ENCODE measurements around the gene HMGN4.
"Not testable (repeated sequence)": the region's sequence is repeated elsewhere in the genome, so short reads cannot be mapped to it uniquely, and the experiment has no call there.

Gene HMGN4

DNA sequence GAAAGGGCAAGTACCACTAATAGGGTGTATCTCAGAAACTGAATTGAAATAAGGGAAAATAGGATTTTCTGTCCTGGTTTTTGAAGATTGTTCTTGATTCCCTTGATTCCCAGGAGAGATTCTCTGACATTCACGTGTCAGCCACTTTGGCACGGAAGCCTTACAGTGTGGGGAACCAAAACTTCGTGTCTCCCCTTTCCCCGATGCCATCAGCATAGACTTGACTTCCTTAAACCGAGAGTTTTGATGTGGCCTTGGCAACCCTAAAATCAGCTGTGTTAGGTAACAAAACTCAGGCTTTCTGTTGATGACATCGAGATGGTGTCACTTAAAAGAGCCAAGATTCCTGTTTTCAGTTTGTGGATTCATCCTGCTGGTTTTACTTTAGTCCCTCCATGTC, 7.5 kb downstream of the HMGN4 start:
- H3K9ac ChIP-seq (ENCODE audit: low read length in 5 of 5): no peak overlapping the region
- peaks cover 0 to 8% (median 7%) of the 10 kb centered on the region in 5 donors for H3K4me1 ChIP-seq (ENCODE audit: control insufficient read depth in 5 of 5, insufficient read depth in 5 of 5, low read length in 5 of 5)
- no peak overlapping the region for H3K27ac ChIP-seq (ENCODE audit: low read depth, low read length)
- no peaks in the 10 kb centered on the region for H3K9me3 ChIP-seq (ENCODE audit: control insufficient read depth in 5 of 5, low read length in 5 of 5)
- no peaks in the 10 kb centered on the region for H3K27me3 ChIP-seq (ENCODE audit: control insufficient read depth in 5 of 5, insufficient read depth in 4 of 5, low read length in 5 of 5)
- H3K36me3 ChIP-seq (ENCODE audit: control insufficient read depth in 5 of 5, insufficient read depth in 5 of 5, low read length in 5 of 5): peaks cover 10 to 25% (median 13%) of the 10 kb centered on the region in 5 donors
- H3K4me3 ChIP-seq (ENCODE audit: low read depth in 1 of 5, low read length in 5 of 5): no peak overlapping the region

DNA sequence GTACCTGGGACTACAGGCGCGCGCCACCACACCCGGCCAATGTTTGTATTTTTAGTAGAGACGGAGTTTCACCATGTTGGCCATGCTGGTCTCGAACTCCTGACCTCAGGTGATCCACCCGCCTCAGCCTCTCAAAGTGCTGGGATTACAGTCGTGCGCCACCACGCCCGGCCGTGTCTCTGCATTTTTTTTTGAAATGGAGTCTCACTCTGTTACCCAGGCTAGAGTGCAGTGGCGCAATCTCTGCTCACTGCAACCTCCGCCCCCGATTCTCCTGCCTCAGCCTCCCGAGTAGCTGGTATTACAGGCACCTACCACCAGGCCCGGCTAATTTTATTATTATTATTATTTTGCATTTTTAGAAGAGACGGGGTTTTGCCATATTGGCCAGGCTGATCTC, 9.2 kb downstream of the HMGN4 start:
- H3K4me1 ChIP-seq (ENCODE audit: control insufficient read depth in 5 of 5, insufficient read depth in 5 of 5, low read length in 5 of 5); H3K27me3 ChIP-seq (ENCODE audit: control insufficient read depth in 5 of 5, insufficient read depth in 4 of 5, low read length in 5 of 5); H3K27ac ChIP-seq (ENCODE audit: low read depth, low read length); H3K9ac ChIP-seq (ENCODE audit: low read length in 5 of 5); H3K9me3 ChIP-seq (ENCODE audit: control insufficient read depth in 5 of 5, low read length in 5 of 5); H3K4me3 ChIP-seq (ENCODE audit: low read depth in 1 of 5, low read length in 5 of 5): not testable (repeated sequence)
- peaks cover 10 to 25% (median 13%) of the 10 kb centered on the region in 5 donors for H3K36me3 ChIP-seq (ENCODE audit: control insufficient read depth in 5 of 5, insufficient read depth in 5 of 5, low read length in 5 of 5)

DNA sequence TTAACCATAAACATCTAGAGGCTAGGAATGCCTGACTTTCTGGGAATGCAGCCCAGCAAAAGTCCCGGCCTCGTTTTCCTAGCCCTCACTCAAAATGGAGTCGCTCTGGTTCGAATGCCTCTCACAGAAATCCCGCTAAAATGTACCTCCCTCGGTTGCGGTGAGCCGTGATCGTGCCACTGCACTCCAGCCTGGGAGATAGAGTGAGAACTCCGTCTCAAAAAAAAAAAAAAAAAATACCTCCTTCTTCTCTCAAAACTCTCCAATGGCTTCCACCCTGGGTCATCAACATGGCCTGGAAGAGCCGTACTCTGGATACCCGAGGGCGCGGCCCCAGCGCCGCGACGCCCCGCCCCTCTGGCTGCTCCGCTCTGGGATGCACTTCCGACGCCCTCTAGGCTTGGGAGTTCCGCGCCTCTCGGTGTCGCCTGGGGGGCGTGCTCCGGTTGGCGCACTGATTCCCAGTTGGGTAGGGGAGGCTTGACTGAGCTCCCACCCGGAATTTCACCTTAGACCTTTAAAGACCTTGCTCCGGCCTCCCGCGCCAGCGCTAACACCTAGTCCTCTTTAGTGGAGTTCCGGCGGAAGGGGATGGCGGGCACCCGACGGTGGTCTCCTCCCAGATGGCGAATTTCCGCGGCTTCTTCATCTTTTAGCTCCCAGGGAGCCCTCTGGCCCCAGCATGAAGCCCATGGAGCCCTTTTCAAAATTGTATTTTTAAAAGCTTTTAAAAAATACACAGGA, 12.3 kb downstream of the HMGN4 start:
- H3K4me1 ChIP-seq (ENCODE audit: control insufficient read depth in 5 of 5, insufficient read depth in 5 of 5, low read length in 5 of 5): peaks cover 0 to 33% (median 27%) of the 10 kb centered on the region in 5 donors
- H3K27ac ChIP-seq (ENCODE audit: low read depth, low read length): no peak overlapping the region
- H3K9me3 ChIP-seq (ENCODE audit: control insufficient read depth in 5 of 5, low read length in 5 of 5): no peaks in the 10 kb centered on the region
- H3K9ac ChIP-seq (ENCODE audit: low read length in 5 of 5): peak overlapping the region in 1 of 5 donors; percentile 35
- H3K4me3 ChIP-seq (ENCODE audit: low read depth in 1 of 5, low read length in 5 of 5): peak overlapping the region; percentile 50 to 74 (median 68)
- H3K36me3 ChIP-seq (ENCODE audit: control insufficient read depth in 5 of 5, insufficient read depth in 5 of 5, low read length in 5 of 5): peaks cover 4 to 6% (median 5%) of the 10 kb centered on the region in 5 donors
- H3K27me3 ChIP-seq (ENCODE audit: control insufficient read depth in 5 of 5, insufficient read depth in 4 of 5, low read length in 5 of 5): no peaks in the 10 kb centered on the region

DNA sequence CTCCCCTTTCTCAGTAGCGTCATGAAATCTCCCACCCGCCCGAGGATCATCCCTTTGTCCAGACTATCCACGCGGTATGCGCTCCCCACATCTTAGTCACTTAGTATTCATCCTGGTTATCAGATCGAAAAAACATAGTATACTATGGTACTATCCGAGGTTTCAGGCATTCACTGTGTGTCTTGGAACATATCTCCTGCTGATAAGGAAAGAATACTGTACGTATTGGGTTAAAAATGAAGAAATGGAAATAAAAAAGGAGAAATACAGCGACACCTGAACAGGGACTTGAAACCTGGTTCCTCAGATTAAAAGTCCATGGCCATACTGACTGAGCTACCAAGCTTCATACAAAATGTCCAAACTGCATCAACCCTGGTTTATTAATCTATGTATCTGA, 14.0 kb downstream of the HMGN4 start:
- no peak overlapping the region for H3K4me3 ChIP-seq (ENCODE audit: low read depth in 1 of 5, low read length in 5 of 5)
- H3K27me3 ChIP-seq (ENCODE audit: control insufficient read depth in 5 of 5, insufficient read depth in 4 of 5, low read length in 5 of 5): no peaks in the 10 kb centered on the region
- H3K9ac ChIP-seq (ENCODE audit: low read length in 5 of 5): no peak overlapping the region
- H3K36me3 ChIP-seq (ENCODE audit: control insufficient read depth in 5 of 5, insufficient read depth in 5 of 5, low read length in 5 of 5): no peaks in the 10 kb centered on the region
- no peaks in the 10 kb centered on the region for H3K9me3 ChIP-seq (ENCODE audit: control insufficient read depth in 5 of 5, low read length in 5 of 5)
- H3K27ac ChIP-seq (ENCODE audit: low read depth, low read length): no peak overlapping the region
- H3K4me1 ChIP-seq (ENCODE audit: control insufficient read depth in 5 of 5, insufficient read depth in 5 of 5, low read length in 5 of 5): peaks cover 0 to 38% (median 30%) of the 10 kb centered on the region in 5 donors

DNA sequence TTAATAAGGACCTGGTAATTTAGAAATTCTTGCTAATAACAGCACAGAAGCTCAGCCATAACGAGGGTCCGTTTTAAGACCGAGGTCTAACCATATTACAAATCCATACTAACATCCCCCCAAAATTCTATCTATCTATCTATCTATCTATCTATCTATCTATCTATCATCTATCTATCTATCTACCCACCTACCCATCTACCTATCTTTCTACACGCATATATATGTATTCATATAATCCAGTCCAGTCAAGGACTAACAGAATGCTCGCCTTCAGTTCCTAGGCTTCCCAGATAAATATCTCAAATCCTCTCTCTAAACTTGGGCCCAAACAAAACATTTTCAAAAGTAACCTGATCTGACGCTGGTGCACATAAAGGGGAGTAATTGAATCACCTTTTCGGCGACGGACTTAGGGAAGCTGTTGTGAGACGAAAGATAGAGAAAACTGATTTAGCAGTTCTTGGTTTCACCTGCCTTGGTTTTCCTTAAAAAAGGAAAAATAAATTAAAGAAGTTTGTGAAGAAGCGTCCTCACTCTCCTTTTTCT, 14.5 kb downstream of the HMGN4 start:
- Histone ChIP-seq H3K4me1 (ENCODE audit: control insufficient read depth in 5 of 5, insufficient read depth in 5 of 5, low read length in 5 of 5) (peaks cover 0 to 38% (median 30%) of the 10 kb centered on the region in 5 donors), H3K9me3 (ENCODE audit: control insufficient read depth in 5 of 5, low read length in 5 of 5) (no peaks in the 10 kb centered on the region), H3K9ac (ENCODE audit: low read length in 5 of 5) (peak overlapping the region in 3 of 5 donors; percentile 8 to 35 (median 20)), H3K27me3 (ENCODE audit: control insufficient read depth in 5 of 5, insufficient read depth in 4 of 5, low read length in 5 of 5) (no peaks in the 10 kb centered on the region), H3K36me3 (ENCODE audit: control insufficient read depth in 5 of 5, insufficient read depth in 5 of 5, low read length in 5 of 5) (no peaks in the 10 kb centered on the region), H3K27ac (ENCODE audit: low read depth, low read length) (no peak overlapping the region), H3K4me3 (ENCODE audit: low read depth in 1 of 5, low read length in 5 of 5) (peak overlapping the region; percentile 46 to 94 (median 72))

DNA sequence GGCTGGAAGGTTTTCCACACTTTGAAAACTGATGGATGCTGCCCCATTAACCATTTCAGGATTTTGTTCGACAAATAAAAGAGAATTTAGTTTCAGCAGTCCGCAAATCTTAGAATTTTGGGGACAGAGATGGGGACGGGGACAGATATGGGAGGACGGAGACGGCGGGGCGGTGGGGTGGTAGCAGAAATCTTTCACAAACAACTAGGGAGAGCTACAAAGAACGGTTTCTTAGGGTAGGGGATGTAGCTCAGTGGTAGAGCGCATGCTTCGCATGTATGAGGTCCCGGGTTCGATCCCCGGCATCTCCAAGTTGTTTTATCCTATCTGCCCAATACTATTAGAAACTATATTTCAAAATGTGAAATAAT, 15.1 kb downstream of the HMGN4 start:
- H3K27ac ChIP-seq (ENCODE audit: low read depth, low read length): peak overlapping the region; percentile 39
- H3K4me1 ChIP-seq (ENCODE audit: control insufficient read depth in 5 of 5, insufficient read depth in 5 of 5, low read length in 5 of 5): peaks cover 0 to 38% (median 30%) of the 10 kb centered on the region in 5 donors
- peak overlapping the region in 4 of 5 donors; percentile 8 to 73 (median 46) for H3K9ac ChIP-seq (ENCODE audit: low read length in 5 of 5)
- no peaks in the 10 kb centered on the region for H3K36me3 ChIP-seq (ENCODE audit: control insufficient read depth in 5 of 5, insufficient read depth in 5 of 5, low read length in 5 of 5)
- no peaks in the 10 kb centered on the region for H3K9me3 ChIP-seq (ENCODE audit: control insufficient read depth in 5 of 5, low read length in 5 of 5)
- H3K27me3 ChIP-seq (ENCODE audit: control insufficient read depth in 5 of 5, insufficient read depth in 4 of 5, low read length in 5 of 5): no peaks in the 10 kb centered on the region
- H3K4me3 ChIP-seq (ENCODE audit: low read depth in 1 of 5, low read length in 5 of 5): peak overlapping the region; percentile 46 to 94 (median 72)

DNA sequence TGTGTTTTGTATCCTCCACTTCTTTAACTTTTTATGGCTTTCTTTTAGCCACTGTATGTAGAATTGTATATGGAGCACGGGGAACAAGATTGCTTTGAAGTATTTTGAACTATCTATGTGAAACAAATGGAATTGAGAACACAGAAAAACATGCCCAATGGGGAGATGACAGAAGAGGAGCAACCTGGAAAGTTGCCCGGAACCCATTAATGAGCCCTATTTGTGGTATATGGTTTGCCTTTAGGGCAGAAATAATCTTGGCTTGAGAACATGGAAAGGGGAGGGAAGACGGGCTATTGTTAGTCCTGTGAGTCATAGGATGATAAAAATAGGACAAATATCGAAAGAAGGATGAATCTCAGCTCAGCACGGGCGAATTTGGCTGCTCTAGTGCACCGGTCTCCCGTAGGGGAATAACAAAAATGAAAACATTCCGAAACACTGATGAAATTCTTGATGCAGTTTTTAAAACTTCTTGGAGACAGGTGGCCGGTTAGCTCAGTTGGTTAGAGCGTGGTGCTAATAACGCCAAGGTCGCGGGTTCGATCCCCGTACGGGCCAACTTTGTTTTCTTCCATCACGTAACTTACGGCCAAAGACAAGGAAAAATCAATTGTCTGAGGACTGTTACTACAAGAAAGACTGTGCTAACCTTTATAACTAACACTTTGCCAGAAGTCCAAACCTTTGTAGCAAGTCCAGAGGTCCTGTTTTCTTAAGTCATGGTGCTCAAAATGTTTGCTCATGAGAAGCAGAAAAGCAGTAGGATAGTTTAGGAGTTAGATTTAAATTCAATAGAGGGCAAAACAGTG, 15.7 kb downstream of the HMGN4 start:
- peak overlapping the region in 4 of 5 donors; percentile 23 to 73 (median 58) for H3K9ac ChIP-seq (ENCODE audit: low read length in 5 of 5)

DNA sequence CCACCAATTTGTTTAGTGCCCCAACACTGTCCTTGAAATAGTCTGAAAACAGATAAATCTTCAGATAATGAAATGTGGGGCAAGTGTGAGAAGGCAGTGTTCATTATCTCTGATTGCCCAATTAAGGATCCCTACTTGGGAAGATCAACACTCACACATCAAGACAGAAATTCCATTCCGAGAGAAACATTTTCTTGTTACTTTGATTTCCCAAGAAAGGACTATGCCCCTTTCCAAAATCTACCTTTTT, 16.2 kb downstream of the HMGN4 start:
- no peaks in the 10 kb centered on the region for H3K9me3 ChIP-seq (ENCODE audit: control insufficient read depth in 5 of 5, low read length in 5 of 5)
- H3K4me1 ChIP-seq (ENCODE audit: control insufficient read depth in 5 of 5, insufficient read depth in 5 of 5, low read length in 5 of 5): peaks cover 0 to 38% (median 30%) of the 10 kb centered on the region in 5 donors
- H3K36me3 ChIP-seq (ENCODE audit: control insufficient read depth in 5 of 5, insufficient read depth in 5 of 5, low read length in 5 of 5): no peaks in the 10 kb centered on the region
- H3K9ac ChIP-seq (ENCODE audit: low read length in 5 of 5): peak overlapping the region in 3 of 5 donors; percentile 14 to 73 (median 57)
- peak overlapping the region; percentile 32 to 94 (median 49) for H3K4me3 ChIP-seq (ENCODE audit: low read depth in 1 of 5, low read length in 5 of 5)
- H3K27ac ChIP-seq (ENCODE audit: low read depth, low read length): peak overlapping the region; percentile 44
- H3K27me3 ChIP-seq (ENCODE audit: control insufficient read depth in 5 of 5, insufficient read depth in 4 of 5, low read length in 5 of 5): no peaks in the 10 kb centered on the region

More for the DNA sequence above, 15.7 kb downstream of the HMGN4 start:
- H3K4me1 ChIP-seq (ENCODE audit: control insufficient read depth in 5 of 5, insufficient read depth in 5 of 5, low read length in 5 of 5): peaks cover 0 to 38% (median 30%) of the 10 kb centered on the region in 5 donors
- H3K27ac ChIP-seq (ENCODE audit: low read depth, low read length): peak overlapping the region; percentile 44
- peak overlapping the region; percentile 49 to 94 (median 72) for H3K4me3 ChIP-seq (ENCODE audit: low read depth in 1 of 5, low read length in 5 of 5)
- H3K36me3 ChIP-seq (ENCODE audit: control insufficient read depth in 5 of 5, insufficient read depth in 5 of 5, low read length in 5 of 5): no peaks in the 10 kb centered on the region
- no peaks in the 10 kb centered on the region for H3K27me3 ChIP-seq (ENCODE audit: control insufficient read depth in 5 of 5, insufficient read depth in 4 of 5, low read length in 5 of 5)
- no peaks in the 10 kb centered on the region for H3K9me3 ChIP-seq (ENCODE audit: control insufficient read depth in 5 of 5, low read length in 5 of 5)

DNA sequence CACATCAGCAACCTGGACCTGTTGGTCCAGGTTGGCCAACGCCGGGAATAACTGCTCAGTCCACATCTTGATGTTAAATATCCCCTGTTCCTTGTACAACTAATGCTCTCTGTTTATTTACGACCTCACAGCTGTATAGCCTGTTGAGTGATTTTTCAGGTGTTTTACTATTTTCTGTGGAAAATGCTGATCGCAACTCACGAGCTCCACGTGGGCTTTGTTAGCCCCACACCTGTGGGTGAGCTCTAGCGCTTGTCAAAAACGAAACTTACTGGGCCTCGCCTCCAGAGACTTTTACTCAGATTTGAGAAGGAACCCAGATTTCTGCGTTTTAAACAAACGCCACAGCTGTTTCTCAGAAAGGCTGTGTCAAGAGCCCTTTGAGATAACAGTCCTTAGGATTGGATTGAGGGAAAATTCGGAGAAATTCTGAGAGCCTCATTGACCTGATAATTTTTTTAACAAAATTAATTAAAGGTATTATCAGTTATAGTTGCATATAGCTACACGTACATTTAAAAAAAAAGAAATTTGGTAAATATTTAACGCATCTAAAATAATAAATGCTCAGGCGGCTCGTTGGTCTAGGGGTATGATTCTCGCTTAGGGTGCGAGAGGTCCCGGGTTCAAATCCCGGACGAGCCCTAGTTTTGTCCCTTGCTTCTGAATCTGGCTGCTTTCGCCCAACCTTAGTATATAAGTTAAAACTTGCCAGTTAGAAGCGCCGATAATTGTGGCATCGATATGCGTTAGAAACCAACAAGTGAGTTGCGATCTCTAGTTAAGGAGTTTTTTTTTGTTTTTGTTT, 16.7 kb downstream of the HMGN4 start:
- no peaks in the 10 kb centered on the region for H3K9me3 ChIP-seq (ENCODE audit: control insufficient read depth in 5 of 5, low read length in 5 of 5)

More for the DNA sequence above, 16.7 kb downstream of the HMGN4 start:
- H3K9ac ChIP-seq (ENCODE audit: low read length in 5 of 5): peak overlapping the region in 2 of 5 donors; percentile 57 to 65
- H3K4me1 ChIP-seq (ENCODE audit: control insufficient read depth in 5 of 5, insufficient read depth in 5 of 5, low read length in 5 of 5): peaks cover 0 to 37% (median 29%) of the 10 kb centered on the region in 5 donors
- no peaks in the 10 kb centered on the region for H3K27me3 ChIP-seq (ENCODE audit: control insufficient read depth in 5 of 5, insufficient read depth in 4 of 5, low read length in 5 of 5)
- peak overlapping the region; percentile 44 for H3K27ac ChIP-seq (ENCODE audit: low read depth, low read length)
- H3K4me3 ChIP-seq (ENCODE audit: low read depth in 1 of 5, low read length in 5 of 5): peak overlapping the region; percentile 32 to 94 (median 49)
- H3K36me3 ChIP-seq (ENCODE audit: control insufficient read depth in 5 of 5, insufficient read depth in 5 of 5, low read length in 5 of 5): no peaks in the 10 kb centered on the region

Data from subcutaneous abdominal adipose tissue (tissue), 5 donors.